Measurements from ENCODE around the gene ADGRL2. TPM values are rescaled to one million over a fixed set of nuclear protein-coding genes. Genes with fewer than 3 reads are reported as not detected.
A peak's percentile ranks its signal among the peaks of the same experiment; 100 is the strongest.

ADGRL2 gene
- total RNA-seq, 1 donor from 2014 or later, result 270 TPM

DNA sequence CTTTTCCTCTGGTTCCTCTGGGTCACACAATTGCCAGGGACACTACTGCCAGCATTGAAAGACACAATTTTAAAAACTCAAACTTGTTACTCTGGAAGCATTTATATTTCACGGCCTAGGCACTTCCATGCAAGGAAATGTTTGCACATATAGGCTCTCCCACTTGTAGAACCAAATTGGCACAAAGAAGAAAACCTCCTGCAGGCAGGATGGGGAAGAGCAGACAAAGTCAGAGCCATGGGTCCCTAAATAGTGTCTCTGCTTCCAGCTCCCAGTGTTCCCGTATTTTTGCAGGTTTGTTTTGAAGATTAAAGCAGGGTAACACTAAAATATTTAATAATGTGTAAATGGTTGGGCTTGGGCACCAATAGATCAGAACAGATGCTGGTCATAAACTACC, 19.0 kb upstream of the ADGRL2 start:
- Histone ChIP-seq H3K27me3 (no peaks in the 10 kb centered on the region), H2AFZ (replicated peaks) (no peak overlapping the region), H4K20me1 (ENCODE audit: low read depth) (no peaks in the 10 kb centered on the region), H3K79me2 (ENCODE audit: low read depth) (no peaks in the 10 kb centered on the region), H3K9me3 (ENCODE audit: low read depth) (no peaks in the 10 kb centered on the region), H3K4me1 (no peaks in the 10 kb centered on the region), H3K4me3 (no peak overlapping the region), H3F3A (ENCODE audit: low read depth) (no peaks in the 10 kb centered on the region), H3K4me2 (no peak overlapping the region), H3K27ac (no peak overlapping the region), H3K9ac (no peak overlapping the region), H3K36me3 (no peaks in the 10 kb centered on the region)
- H3K4me1 Mint-ChIP-seq, result no peaks in the 10 kb centered on the region
- DNase-seq (ENCODE audit: low spot score), result no peak
- no peak for TF ChIP-seq EZH2 (IDR thresholded peaks at IDR 0.05)
- TF ChIP-seq, protein P1, sequence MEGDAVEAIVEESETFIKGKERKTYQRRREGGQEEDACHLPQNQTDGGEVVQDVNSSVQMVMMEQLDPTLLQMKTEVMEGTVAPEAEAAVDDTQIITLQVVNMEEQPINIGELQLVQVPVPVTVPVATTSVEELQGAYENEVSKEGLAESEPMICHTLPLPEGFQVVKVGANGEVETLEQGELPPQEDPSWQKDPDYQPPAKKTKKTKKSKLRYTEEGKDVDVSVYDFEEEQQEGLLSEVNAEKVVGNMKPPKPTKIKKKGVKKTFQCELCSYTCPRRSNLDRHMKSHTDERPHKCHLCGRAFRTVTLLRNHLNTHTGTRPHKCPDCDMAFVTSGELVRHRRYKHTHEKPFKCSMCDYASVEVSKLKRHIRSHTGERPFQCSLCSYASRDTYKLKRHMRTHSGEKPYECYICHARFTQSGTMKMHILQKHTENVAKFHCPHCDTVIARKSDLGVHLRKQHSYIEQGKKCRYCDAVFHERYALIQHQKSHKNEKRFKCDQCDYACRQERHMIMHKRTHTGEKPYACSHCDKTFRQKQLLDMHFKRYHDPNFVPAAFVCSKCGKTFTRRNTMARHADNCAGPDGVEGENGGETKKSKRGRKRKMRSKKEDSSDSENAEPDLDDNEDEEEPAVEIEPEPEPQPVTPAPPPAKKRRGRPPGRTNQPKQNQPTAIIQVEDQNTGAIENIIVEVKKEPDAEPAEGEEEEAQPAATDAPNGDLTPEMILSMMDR (IDR thresholded peaks at IDR 0.05), result peak; percentile 17
- H3K27me3 Mint-ChIP-seq (ENCODE audit: insufficient read depth, low read depth), result no peaks in the 10 kb centered on the region
- no peak overlapping the region for H3K27ac Mint-ChIP-seq
- H3K36me3 Mint-ChIP-seq, result no peaks in the 10 kb centered on the region
- H3K9me3 Mint-ChIP-seq, result peaks cover 2% of the 10 kb centered on the region
- H3K4me3 Mint-ChIP-seq, result no peak overlapping the region

DNA sequence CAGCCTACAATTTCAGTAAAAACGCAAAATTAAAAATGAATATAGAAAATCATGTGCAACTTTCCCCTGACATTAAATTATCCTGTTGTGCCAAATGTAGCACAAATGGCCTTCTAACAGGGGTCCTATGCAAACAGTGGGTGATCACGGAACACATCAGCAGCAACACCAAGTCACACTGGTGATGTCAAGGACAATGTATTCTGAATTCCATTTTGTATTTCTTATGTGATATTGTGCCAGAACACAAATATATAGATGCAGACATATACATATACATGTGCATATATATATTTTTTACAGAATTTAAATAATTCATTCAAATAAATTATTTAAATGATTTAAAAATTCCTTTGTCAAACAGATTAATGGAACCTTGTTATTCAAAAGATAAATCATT, 8.6 kb upstream of the ADGRL2 start:
- Histone ChIP-seq H3K4me2 (no peak overlapping the region), H3K27ac (no peak overlapping the region), H3F3A (ENCODE audit: low read depth) (no peaks in the 10 kb centered on the region), H3K36me3 (no peaks in the 10 kb centered on the region), H3K79me2 (ENCODE audit: low read depth) (no peaks in the 10 kb centered on the region), H2AFZ (replicated peaks) (no peak overlapping the region), H4K20me1 (ENCODE audit: low read depth) (no peaks in the 10 kb centered on the region), H3K9me3 (ENCODE audit: low read depth) (no peaks in the 10 kb centered on the region), H3K27me3 (no peaks in the 10 kb centered on the region), H3K4me3 (no peak overlapping the region), H3K4me1 (peaks cover 5% of the 10 kb centered on the region), H3K9ac (no peak overlapping the region)
- Mint-ChIP-seq H3K9me3 (peaks cover 6% of the 10 kb centered on the region), H3K4me3 (no peak overlapping the region), H3K27ac (no peak overlapping the region), H3K27me3 (ENCODE audit: insufficient read depth, low read depth) (no peaks in the 10 kb centered on the region), H3K4me1 (peaks cover under 1% of the 10 kb centered on the region), H3K36me3 (peaks cover 3% of the 10 kb centered on the region)
- no peak for DNase-seq (ENCODE audit: low spot score)
- TF ChIP-seq, protein P1 (IDR thresholded peaks at IDR 0.05), result no peak
- TF ChIP-seq EZH2 (IDR thresholded peaks at IDR 0.05), result no peak
- TF ChIP-seq EZH2phosphoT487 (IDR thresholded peaks at IDR 0.05), result no peak

DNA sequence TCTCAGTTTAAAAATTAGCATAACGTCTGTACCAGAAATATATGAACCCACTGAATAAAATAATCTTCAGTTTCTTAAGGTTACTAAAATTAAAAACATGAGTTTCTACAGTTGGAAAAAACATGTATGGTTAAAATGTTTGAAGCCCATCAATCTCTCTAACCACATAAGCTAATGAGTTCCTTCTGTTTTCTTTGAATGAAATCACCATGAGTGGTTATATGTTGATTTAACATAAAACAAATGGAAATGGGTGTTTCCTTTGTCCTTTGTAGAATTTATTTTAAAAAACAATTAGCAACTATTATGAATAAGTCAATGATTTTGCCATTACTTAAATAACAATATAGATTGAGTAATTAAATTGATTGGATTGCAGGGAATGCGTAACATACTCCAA, 3.0 kb upstream of the ADGRL2 start:
- TF ChIP-seq, protein P1 (IDR thresholded peaks at IDR 0.05), result no peak
- TF ChIP-seq EZH2phosphoT487 (IDR thresholded peaks at IDR 0.05) (no peak), EZH2 (IDR thresholded peaks at IDR 0.05) (no peak)
- peaks cover 11% of the 10 kb centered on the region for H4K20me1 ChIP-seq (ENCODE audit: low read depth)
- Mint-ChIP-seq H3K9me3 (no peaks in the 10 kb centered on the region), H3K27me3 (ENCODE audit: insufficient read depth, low read depth) (peaks cover 11% of the 10 kb centered on the region), H3K4me3 (no peak overlapping the region), H3K36me3 (no peaks in the 10 kb centered on the region), H3K27ac (peak overlapping the region; percentile 79), H3K4me1 (peaks cover 18% of the 10 kb centered on the region)
- H3K27me3 ChIP-seq, result no peaks in the 10 kb centered on the region
- peaks cover 33% of the 10 kb centered on the region for H3F3A ChIP-seq (ENCODE audit: low read depth)
- H3K36me3 ChIP-seq, result no peaks in the 10 kb centered on the region
- H3K4me1 ChIP-seq, result peaks cover 29% of the 10 kb centered on the region
- H3K9me3 ChIP-seq (ENCODE audit: low read depth), result no peaks in the 10 kb centered on the region
- no peak overlapping the region for H3K27ac ChIP-seq
- peak overlapping the region; percentile 86 for H3K4me2 ChIP-seq
- H3K4me3 ChIP-seq, result no peak overlapping the region
- no peak for DNase-seq (ENCODE audit: low spot score)
- H3K79me2 ChIP-seq (ENCODE audit: low read depth), result peaks cover 43% of the 10 kb centered on the region
- no peak overlapping the region for H3K9ac ChIP-seq
- no peak overlapping the region for H2AFZ ChIP-seq (replicated peaks)

Data from neural progenitor cell (in vitro differentiated cells).